GM21737 (cell line): ENCODE measurements around the gene SHH.

Experiments used
- ATAC-seq: cut with Tn5 transposase; IDR thresholded peaks from one replicate; pipeline ENCODE4 v1.9.1; 2021; ENCODE audit warnings: mild to moderate bottlenecking, moderate library complexity; ENCODE audit not compliant: unreplicated experiment

Gene SHH

DNA sequence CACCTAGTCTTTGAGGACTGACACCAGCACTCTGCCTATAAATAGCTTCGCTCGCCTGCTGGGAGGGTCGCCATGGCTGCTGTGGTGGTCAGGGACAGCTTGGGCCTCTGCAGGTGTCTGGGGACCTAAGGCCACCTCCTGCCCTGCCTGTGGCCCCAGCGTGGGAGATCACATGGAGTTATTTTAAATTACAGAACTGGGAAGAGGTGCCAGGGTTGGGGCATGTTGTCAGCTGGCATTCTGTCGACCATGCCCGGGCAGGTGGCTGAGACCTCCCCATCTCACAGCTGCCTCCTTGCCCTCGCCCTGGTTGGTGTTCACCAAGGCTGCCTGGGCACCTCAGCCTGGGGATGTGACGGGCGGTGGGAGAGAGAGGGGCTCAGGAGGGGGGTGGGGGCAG lies 18.1 kb downstream of the SHH start:
- no peak for ATAC-seq

DNA sequence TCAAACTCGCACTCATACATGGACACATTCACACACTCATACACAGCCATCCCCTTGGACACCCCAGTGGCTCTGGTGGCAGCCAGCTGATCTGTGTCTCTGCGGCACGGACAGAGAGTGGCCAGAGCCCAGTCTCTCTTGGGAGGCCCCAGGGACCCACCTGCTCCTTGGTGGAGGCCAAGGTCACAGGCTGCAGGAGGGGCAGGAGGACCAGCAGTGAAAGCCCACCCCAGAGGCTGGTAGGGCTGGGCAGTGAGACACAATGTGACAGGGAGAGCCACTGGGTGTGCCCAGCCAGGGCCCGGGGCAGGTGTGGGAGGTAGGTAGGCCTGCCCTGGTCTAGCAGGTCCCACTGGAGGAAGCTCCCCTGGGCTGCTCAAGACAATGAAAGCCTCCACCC lies 18.5 kb downstream of the SHH start:
- ATAC-seq = no peak

DNA sequence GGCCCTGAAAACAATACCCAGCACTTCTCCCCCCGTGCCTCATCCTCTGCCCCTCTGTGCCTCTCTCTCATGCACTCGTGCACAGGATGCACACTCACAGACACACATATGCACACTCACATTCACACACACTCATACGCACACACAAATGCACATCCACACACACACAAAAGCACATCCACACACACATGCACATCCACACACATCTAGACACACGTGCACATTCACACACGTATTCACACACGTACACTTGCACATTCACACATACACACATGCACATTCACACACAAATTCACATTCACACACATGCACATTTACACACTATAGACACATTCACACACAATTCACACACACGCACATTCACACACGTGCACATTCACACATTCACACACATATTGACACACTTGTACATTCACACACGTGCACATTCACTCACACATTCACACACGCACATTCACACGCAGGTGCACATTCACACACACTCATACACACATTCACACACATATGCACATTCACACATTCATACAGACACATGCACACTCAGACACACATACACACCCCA lies 19.2 kb downstream of the SHH start:
- no peak for ATAC-seq

DNA sequence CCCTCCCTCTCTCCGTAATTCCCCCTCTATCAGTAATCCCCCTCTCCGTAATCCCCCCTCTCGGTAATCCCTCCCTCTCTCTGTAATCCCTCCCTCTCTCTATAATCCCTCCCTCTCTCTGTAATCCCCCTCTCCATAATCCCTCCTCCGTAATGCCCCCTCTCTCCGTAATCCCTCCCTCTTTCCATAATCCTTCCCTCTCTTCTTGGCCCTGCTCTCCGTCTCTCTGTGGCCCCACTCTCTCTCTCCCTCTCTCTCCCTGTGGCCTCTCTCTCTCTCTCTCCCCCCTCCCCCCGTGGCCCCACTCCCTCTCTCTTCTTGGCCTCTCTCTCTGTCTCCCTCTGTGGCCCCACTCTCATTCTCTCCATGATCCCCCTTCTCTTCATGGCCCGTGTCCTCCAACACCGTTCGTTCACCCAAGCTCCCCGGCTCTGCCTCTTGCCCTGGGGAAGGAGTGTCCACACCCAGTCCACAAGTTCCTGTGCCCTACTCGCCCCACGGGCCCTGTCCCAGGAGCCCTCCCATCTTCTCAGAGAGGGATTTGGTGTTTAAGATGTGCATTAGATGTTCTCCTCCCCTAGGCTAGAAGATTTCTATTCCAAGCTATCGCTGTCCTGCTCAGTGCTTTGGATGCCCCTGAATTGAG lies 19.8 kb downstream of the SHH start:
- no peak for ATAC-seq

DNA sequence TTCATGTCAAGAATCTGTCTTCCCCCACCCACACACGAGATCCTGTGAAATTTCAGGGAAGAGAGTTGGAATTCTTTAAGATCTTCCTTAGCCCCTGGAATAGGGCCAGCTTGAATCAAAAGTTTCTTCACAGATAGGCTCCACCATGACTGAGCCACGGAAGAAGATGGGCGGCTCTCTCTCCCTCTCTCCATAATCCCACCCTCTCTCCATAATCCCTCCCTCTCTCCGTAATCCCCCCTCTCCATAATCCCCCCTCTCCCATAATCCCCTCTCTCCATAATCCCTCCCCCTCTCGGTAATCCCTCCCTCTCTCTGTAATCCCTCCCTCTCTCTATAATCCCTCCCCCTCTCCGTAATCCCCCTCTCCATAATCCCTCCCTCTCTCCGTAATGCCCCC lies 20.4 kb downstream of the SHH start:
- no peak for ATAC-seq

DNA sequence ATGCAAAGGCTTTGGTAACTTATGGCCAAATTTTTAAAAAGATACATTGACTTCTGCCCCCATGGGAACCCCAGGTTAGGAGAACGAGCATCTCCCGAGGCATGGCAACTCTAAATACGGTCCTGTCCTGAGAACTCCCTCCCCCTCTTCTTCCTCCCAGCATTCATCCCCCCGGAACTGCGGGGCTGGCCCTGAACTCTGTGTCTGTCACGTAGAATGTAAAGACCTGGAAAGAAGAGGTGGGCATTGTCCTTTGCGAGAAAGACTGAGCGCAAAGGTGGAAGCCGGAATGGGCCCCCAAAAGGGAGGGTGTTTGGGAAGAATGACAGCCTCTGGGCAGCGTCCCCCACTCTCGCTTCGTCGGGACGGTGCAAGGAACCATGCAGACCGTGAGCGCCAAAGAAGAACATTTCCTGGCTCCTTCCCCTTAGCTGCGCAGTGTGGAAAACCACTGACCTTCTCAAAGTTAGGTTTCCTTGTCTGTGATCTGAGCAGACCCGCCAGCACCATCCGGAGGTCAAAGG lies 21.0 kb downstream of the SHH start:
- no peak for ATAC-seq

DNA sequence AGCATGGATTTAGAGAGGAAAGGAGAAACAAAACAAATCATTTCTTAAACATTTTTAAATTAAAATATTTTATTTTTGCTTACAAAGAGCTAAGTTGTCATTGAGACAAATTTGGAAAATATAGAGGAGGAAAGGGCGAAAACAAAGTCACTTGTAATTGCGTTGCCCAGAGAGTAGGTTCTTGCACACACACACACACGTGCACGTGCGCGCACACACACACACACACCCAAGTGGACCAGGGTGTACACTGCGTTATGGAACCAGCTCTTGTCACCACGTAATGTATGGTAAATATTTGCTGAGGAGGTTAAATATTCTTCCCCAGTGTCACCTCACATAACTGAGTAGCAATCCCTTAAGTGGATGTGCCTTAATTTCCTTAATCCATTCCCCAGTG lies 21.6 kb downstream of the SHH start:
- no peak for ATAC-seq

DNA sequence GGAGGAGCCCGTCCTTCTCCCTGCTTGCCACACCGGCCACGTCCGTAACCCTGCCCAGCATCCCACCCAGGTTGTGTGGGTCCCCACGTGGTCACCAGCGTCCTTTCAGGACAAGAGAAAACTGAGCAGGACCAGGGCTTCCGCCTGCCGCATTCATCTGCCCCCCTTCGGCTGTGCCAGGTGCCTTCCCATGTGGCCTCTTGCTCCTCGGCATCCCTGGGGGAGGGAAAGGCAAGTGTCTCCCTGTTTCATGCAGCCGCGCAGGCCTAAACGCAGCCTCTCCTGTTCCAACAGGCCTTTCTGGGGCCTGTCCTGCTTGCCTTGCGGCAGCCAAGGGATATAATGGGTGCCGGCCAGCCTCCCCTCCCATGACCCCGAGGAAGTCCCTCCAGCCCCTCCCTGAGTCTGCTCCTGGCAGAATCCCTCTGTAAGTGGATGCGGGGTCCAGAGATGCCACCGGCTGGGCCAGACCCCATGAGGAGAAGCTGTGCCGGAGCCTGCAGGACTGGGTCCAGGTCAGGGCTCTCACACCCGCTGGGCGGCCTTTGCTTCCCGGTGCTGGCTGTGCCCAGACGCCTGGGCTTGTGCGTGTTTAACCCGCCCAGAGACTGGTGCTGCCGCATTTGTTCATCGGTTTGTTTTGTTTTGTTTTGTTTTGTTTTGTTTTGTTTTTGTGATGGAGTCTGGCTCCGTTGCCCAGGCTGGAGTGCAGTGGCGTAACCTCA lies 23.1 kb downstream of the SHH start:
- ATAC-seq = no peak

DNA sequence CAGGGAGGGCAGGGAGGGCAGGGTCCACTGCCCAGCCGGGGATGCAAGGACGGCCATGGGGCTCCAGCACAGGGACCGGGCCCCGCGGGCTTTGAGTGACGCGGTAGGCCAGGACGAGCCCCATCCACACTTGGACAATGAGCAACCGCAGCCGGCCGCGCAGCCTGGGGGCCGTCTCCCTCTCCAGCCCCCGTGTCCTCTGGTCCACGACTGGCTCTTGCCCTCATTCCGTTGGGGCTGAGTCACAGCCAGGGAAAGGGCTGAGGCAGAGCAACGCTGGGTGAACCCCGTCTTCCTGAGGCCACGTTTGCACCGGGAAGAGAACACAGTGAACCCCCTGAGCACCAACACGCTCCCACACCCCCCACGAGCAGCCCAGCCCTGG lies 23.7 kb downstream of the SHH start:
- ATAC-seq = no peak

DNA sequence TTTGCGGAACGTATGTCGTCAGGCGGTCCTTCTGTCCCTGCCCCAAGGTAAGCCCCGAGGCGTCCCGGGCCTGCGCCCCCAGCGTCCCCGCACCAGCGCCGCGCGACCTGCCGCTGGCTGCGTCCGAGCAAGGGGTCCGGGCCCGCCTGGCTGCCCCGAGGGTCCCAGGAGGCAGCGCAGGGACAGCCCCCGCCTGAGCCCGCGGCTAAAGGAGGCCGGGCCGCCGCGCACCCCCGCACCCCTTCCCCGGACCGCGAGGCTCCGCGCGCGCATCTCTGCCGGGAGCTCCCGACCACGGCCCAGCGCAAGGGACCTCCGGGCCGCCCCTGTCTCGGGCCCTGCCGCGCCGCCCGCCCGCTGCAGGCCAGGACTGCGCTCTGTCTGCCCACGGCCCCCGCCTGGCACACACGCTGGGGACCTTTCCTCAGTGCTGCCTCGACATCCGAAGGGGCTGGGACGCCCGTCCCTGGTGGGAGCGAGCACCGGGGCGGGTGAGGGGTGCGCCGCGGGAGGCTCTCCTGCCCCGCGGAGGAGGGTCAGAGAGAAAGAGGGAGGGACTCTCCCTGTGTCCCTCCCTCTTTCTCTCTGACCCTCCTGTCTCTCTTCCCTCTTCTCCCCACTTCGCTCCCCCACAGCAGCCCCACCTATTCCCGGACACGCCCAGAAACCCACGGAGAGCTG lies 25.0 kb downstream of the SHH start:
- no peak for ATAC-seq

DNA sequence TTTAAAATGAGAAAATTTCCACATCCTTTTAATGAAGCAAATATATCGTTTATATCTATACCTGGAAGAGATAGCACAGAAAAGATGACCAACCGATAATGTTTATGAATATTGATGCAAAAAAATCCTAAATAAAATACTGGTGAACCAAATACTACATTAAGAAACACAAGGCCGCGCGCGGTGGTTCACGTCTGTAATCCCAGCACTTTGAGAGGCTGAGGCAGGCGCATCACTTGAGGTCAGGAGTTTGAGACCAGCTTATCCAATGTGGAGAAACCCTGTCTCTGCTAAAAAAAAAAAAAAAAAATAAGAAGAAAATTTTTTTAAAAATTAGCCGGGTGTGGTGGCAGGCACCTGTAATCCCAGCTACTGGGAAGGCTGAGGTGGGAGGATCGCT lies 25.8 kb downstream of the SHH start:
- ATAC-seq = no peak

DNA sequence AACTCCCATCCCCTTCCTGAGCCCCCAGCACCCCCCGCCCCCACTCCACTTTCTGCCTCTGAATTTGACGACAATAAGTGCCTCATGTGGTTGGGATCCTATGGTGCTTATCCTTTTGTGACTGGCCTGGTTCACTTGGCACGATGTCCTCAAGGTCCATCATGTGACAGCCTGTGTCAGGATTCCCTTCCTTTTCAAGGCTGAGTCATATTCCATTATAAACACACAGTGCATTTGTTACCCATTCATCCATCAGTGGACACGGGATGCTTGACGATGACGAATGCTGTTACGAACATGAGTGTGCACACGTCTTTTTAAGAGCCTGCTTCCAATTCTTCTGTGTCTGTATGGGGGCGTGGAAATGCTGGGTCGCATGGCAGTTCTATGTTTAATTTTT lies 26.7 kb downstream of the SHH start:
- ATAC-seq = no peak

DNA sequence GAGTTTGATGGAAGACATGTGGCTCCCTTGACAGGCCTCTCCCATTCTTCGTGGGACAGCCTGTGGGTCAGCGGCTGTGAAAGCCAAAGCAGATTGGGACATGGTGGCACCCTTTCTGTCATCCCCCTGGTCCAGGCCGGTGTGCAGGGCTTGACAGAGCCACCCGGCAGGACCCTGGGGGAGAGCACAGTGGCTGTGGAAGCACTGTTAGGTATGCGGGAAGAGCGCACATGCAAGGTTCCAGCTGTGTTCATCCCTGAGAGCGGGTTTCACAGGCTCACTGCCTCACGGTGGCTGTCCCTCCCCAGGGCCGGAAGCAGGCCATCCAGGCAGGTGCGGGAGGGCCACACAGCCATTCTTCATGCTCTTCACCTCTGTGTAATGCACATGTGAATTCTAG lies 29.8 kb downstream of the SHH start:
- no peak for ATAC-seq

DNA sequence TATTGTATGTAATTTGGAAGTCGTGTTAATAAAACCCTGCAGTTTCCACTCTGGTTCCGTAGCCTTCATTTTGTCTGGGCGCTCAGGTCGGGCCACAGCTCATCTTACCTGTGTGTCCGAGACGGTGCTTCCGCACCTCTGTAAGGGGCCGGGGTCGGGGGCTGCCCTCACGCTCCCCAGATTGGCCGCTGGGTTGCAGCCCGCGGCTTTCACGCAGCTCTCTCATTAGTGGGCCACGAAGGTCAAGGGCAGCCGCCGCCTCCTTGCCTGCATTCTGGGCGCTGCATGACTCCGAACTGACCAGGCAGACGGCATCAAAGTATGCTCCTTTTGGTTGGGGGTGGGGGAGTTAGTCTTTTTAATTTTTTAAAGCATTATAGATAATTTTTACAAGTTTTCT lies 30.8 kb downstream of the SHH start:
- no peak for ATAC-seq

DNA sequence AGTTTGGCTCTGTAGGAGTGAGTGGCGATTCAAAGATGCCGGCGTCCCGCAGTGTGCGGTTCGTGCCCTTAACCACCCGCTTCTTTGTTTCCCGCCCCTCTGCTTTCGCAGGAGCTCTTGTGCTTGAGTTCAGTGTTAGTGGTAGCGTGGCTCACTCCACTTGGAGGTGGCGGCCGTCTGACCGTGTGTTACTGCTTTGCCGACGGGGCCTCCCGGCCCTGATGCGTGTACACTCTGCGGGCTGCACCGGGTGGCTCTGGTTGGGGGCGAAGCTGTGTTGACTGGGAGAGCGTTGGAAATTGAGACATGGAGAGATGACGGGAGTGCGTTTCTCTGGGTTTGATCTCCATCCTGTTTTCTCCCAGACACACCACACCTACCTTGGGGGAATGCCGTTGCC lies 31.4 kb downstream of the SHH start:
- no peak for ATAC-seq

DNA sequence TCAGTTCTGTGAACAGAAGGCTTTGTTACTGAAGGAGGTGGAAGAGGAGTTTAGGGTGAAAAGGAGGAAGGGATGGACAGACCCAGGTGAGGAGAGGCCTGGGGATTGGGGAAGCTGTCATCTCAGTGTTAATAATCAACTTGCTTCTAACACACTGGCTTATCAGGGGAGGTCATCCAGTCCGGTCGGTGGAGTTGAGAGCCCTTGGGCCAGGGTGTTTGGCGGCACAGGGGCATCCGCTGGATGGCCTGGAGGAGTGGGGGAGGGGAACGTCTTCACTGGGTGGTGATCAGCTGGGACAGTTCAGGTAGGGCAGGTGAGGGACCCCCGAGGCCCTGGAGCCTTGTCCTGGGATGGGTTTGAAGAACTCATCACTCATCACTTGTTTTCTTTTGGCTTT lies 33.9 kb downstream of the SHH start:
- ATAC-seq = no peak

DNA sequence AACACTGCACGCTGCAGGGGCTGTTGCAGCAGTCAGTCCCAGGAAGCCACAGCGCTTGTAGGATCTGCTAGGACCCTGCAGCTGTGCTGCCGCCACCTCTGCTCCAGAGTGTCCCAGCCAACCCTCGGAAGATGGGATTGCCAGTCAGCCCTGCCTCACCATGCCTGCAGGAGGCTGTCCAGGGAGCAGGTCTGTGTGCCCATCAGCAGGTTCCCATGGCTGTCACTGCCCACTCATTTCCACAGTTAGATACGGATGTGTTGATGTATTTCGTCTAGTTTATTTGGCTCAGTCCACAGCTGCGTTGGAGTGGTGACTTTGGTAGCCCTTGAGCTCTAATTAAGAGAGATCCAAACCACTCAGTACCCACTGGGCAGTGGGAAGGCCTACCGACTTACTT lies 35.7 kb downstream of the SHH start:
- no peak for ATAC-seq

DNA sequence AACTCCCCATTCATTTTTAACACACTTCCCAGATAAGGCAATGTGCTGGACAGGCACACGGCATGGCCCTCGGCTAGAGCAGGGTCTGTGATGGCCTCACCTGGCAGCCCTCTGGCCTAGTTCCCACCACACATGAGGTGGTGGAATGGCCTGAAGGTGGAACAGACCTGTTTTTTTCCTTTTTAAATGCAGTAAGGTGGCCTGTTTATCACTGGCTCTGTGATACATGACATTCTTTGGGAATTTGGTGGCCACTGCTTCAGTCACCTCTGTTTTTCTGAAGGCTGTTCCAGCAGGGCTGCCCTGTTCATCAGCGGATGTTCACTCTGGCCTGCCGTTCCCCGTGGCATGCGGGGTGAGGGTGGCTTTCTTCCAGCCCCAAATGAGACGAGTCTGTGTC lies 36.6 kb downstream of the SHH start:
- ATAC-seq = no peak

DNA sequence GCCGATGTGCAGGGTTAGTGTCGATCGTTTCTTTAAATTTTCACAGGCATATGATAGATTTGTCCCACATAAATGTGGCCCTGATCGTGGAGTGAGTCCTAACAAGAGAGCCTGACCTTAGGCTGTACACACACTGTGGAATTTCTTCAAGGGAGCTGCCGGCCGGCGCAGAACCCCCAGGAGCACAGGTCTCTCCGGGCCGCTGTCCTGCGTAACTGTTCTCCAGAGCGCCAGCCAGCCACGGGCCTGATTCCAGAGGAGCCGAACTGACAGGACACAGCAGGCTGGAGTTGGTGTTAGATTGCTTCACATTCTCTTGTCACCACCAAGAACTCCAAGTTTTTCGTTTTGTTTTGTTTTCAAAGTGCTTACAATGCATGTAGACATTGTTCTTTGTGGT lies 37.3 kb downstream of the SHH start:
- ATAC-seq = no peak

DNA sequence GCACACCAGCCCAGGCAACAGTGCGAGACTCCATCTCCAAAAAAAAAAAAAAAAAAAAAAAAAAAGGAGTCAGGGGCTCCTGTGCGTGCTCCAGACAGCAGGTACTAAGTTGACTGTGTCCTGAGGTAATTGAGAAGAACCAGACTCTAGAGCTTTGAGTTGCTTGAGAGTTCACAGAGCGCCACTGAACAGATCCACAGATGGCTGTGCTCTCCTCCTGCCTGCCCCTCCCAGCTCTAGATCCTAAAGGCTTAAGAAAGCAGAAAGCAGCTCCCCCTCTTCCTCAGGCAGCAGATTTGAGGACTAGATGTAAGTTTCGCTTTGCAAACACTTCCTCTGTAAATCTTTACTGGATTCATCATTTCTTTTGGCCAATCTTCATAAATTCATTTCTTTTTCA lies 38.7 kb downstream of the SHH start:
- no peak for ATAC-seq

DNA sequence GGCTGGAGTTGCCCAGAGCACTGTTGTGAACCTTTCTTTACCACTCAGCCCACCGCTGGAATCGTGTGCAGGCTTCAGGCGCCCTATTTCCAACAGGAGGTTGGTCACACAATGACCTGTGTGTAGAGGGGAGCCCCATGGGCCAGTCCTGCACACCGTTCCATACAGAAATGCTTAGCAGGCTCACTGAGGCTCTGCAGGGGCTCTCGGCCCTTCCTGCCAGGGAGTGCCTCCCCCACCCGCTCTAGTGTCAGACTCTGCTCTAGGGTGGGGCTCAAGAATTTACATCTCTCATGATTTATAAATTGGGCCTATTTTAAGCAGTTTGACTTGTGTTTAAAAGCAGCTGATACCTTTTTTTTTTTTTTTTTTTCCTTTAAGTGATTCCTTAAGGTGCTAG lies 42.0 kb downstream of the SHH start:
- ATAC-seq = no peak

DNA sequence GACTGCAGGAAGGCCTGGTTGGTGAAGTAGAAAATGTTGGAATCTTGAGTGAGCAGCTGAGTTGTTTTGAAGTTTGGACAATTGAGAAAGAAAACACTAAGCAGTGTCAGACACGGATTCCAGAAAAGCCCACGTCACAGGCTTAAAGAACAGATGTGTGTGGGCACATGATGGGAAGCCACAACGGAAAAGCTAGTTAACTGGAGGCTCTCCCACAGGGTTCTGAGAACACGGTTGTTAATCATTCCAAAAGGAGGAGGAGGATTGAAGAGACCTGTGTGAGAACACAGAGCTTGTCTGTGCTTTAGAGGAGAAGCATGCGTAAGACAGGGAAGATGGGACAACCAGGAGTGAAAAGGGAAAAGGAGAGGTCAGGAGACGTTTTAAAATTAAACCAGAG lies 42.6 kb downstream of the SHH start:
- no peak for ATAC-seq
